GM23248 (cell line): ENCODE data around the gene SLC10A3.

ENCODE experiments used
- EZH2 ChIP-seq: fragments of 200-600 bp; sonication (generic); IDR thresholded peaks from 2 replicates; pipeline ENCODE4 v1.6.1; 2018; ENCODE audit warnings: antibody characterized with exemption, mild to moderate bottlenecking; ENCODE audit not compliant: insufficient read depth, poor library complexity, severe bottlenecking
- EZH2phosphoT487 ChIP-seq: fragments of 200-600 bp; sonication (generic); IDR thresholded peaks from 2 replicates; pipeline ENCODE4 v1.6.1; 2018; ENCODE audit warnings: antibody characterized with exemption, moderate library complexity, mild to moderate bottlenecking, low read depth; ENCODE audit not compliant: insufficient read depth

GRCh38 chrX:154470434-154470833 is 20.0 kb downstream of the SLC10A3 start:
- TF ChIP-seq EZH2 (no peak), EZH2phosphoT487 (no peak)
